GM21515 (cell line): ENCODE measurements around the gene FBXL15.

ENCODE experiments used
- ATAC-seq: cut with Tn5 transposase; IDR thresholded peaks from one replicate; pipeline ENCODE4 v1.9.1; 2021; ENCODE audit not compliant: unreplicated experiment

FBXL15 gene

GRCh38 chr10:102397222-102398171 lies 23.1 kb upstream of the FBXL15 start:
- ATAC-seq, result no peak

- no peak for ATAC-seq
Observed at GRCh38 chr10:102398172-102399020, 22.2 kb upstream of the FBXL15 start.

- ATAC-seq, result peak; percentile 43
Observed at GRCh38 chr10:102399217-102400021, 21.2 kb upstream of the FBXL15 start.

- ATAC-seq, result no peak
Observed at GRCh38 chr10:102400076-102400475, 20.6 kb upstream of the FBXL15 start.

- no peak for ATAC-seq
Observed at GRCh38 chr10:102400598-102401341, 19.9 kb upstream of the FBXL15 start.

- no peak for ATAC-seq
Observed at GRCh38 chr10:102401342-102401654, 19.3 kb upstream of the FBXL15 start.

- no peak for ATAC-seq
Observed at GRCh38 chr10:102401735-102402511, 18.7 kb upstream of the FBXL15 start.

GRCh38 chr10:102402512-102402896 lies 18.1 kb upstream of the FBXL15 start:
- ATAC-seq, result no peak

- no peak for ATAC-seq
Observed at GRCh38 chr10:102403115-102403514, 17.5 kb upstream of the FBXL15 start.

GRCh38 chr10:102404361-102405107 lies 16.1 kb upstream of the FBXL15 start:
- ATAC-seq, result no peak

GRCh38 chr10:102405108-102405571 lies 15.5 kb upstream of the FBXL15 start:
- ATAC-seq, result no peak

- ATAC-seq, result no peak
Observed at GRCh38 chr10:102405632-102406031, 15.0 kb upstream of the FBXL15 start.

GRCh38 chr10:102406815-102407214 lies 13.8 kb upstream of the FBXL15 start:
- ATAC-seq, result no peak

GRCh38 chr10:102407425-102408130 lies 13.1 kb upstream of the FBXL15 start:
- ATAC-seq, result no peak

GRCh38 chr10:102408131-102408727 lies 12.4 kb upstream of the FBXL15 start:
- ATAC-seq, result no peak

GRCh38 chr10:102408728-102409603 lies 11.7 kb upstream of the FBXL15 start:
- no peak for ATAC-seq
